ENCODE measurements around the gene KDM2B.

- TF ChIP-seq POLR2A (IDR thresholded peaks at IDR 0.05; ENCODE audit: low read depth, low read length), result no peak
- no peak for TF ChIP-seq POLR2AphosphoS5 (IDR thresholded peaks at IDR 0.05; ENCODE audit: insufficient read depth, low read depth, low read length)
- TF ChIP-seq CTCF (IDR thresholded peaks at IDR 0.05; ENCODE audit: extremely low read depth in 1 of 2, insufficient read depth in 1 of 2, low read depth in 1 of 2, low read length in 2 of 2), result no peak
- no peak for TF ChIP-seq EZH2 (IDR thresholded peaks at IDR 0.05; ENCODE audit: borderline replicate concordance, low read depth, low read length, severe bottlenecking)
- TF ChIP-seq MAX (IDR thresholded peaks at IDR 0.05; ENCODE audit: insufficient read depth, insufficient read length), result no peak
- TF ChIP-seq JUN (IDR thresholded peaks at IDR 0.05; ENCODE audit: borderline replicate concordance, insufficient read depth, insufficient read length, low read depth), result no peak
- TF ChIP-seq GATA2 (IDR thresholded peaks at IDR 0.05; ENCODE audit: insufficient read depth, insufficient read length, low read depth, low read length), result no peak
- no peak for TF ChIP-seq MYC (IDR thresholded peaks at IDR 0.05; ENCODE audit: low read depth, low read length)
Measured at GRCh38 chr12:121509339-121509738, 71.5 kb downstream of the KDM2B start.
